KBM-7 (cell line): ENCODE results near the gene CEP131.
"Not testable (repeated sequence)": the region's sequence is repeated elsewhere in the genome, so short reads cannot be mapped to it uniquely, and the experiment has no call there.

ENCODE experiments used
- DNase-seq: peaks from one replicate; pipeline ENCODE4 v3.0.0-alpha.2; 2015
- in situ Hi-C: fragments of 300-500 bp; cut with MboI; formaldehyde crosslinking; loops from 2 replicates; pipeline ENCODE4 v1.14.3; 2020; ENCODE audit warnings: low sequenced_read_pairs, low pct_unique_long_range_greater_than_20kb, mixed read lengths

CEP131 gene

DNA sequence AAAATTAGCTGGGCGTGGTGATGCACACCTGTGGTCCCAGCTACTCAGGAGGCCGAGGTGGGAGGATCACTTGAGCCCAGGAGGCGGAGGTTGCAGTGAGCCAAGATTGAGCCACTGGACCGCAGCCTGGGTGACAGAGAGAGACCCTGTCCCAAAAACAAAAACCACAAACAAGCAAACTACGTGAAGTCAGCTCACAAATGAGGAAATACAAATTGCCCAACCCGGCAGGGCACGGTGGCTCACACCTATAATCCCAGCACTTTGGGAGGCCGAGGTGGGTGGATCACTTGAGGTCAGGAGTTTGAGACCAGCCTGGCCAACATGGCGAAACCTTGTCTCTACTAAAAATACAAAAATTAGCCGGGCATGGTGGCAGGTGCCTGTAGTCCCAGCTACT, 76.6 kb downstream of the CEP131 start:
- in situ Hi-C loops, DNase-seq: not testable (repeated sequence)

DNA sequence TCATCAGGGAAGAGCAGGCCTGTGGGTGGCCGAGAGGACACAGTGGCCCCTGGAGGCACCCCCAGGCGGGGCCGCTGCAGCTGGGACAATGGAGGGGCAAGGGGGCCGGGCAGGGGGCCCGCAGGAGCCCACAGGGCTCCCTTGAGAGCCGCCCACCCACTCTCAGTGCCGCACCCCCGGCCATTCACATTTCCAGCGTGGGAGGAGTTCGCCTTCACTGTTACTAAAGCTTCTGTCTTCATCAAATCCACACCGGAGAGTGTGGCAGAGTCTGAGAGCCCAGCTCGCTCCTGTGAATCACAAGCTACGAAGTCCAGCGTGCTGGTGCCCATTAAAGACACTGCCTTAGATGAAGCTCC, 78.4 kb downstream of the CEP131 start:
- DNase-seq = no peak
- in situ Hi-C loops = no loop called here

- no peak for DNase-seq
- in situ Hi-C loops = no loop called here
Observed at GRCh38 chr17:81143717-81144422, 78.9 kb downstream of the CEP131 start.

DNA sequence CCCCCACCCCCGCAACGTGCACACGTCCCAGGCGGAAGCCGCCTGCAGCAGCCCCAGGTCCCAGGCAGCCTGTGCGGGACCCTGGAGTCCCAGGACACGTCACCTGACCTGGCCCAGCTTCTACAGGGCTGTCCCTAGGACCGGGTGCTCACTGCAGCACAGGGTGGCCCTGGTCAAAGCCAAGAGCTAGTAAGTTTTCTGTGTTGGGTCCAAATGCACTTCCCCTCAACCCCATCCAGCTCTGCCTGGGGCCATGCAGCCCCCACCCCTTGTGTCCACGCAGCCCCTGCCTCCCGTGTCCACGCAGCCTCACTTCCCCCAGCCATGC, 79.6 kb downstream of the CEP131 start:
- no peak for DNase-seq
- in situ Hi-C loops = no loop called here

DNA sequence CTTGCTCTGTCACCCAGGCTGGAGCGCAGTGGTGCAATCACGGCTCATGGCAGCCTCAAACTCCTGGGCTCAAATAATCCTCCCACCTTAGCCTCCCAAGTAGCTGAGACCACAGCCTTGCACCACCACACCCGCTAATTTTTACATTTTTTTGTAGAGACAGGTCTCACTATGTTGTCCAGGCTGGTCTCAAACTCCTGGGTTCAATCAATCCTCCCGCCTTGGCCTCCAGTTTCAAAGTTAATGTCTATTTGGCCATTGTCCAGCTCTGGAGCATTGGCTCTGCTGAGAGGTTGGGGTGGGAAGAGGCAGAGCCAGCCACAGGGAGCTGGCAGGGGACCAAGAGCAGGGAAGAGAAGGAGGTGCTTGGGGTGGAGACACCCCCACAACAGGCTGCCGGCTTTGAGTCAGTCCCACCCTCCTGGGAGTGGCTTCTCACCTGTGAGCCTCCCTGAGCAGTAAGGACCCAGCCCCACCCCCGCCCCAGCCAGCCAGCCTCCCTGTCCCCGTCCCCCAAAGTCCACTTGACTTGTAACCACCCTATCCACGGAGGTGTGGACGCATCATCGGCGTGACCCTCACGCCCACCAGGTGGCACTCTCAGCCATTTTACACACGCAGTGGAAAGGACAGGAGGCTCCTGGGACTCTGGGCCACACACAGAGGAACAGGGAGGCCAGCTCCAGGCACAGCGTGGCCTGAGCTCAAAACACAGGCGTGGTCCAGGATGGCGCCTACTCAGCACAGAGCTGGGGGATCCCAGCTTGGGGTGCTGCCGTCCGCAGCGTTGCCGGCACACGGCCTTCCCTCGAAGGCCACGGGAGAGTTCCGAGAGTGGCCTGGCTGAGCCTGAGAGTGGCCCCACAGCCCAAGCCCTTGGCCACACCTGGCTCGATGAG, 80.2 kb downstream of the CEP131 start:
- peak; percentile 74 for DNase-seq

DNA sequence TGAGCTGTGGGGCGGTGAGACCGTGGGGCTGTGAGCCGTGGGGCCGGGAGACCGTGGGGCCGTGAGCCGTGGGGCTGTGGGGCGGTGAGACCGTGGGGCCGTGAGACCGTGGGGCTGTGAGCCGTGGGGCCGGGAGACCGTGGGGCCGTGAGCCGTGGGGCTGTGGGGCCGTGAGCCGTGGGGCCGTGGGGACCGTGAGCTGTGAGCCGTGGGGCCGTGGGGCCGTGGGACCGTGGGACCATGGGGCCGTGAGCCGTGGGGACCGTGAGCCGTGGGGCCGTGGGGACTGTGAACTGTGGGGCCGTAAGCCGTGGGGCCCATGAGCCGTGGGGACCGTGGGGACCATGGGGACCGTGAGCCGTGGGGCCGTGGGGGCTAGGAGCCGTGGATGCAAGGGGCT, 82.1 kb downstream of the CEP131 start:
- DNase-seq = no peak
- in situ Hi-C loops = no loop called here

More for the DNA sequence above, 80.2 kb downstream of the CEP131 start:
- in situ Hi-C loops = no loop called here

GRCh38 chr17:81140018-81140417, 82.7 kb downstream of the CEP131 start:
- in situ Hi-C loops = no loop called here

More at GRCh38 chr17:81140018-81140417, 82.7 kb downstream of the CEP131 start:
- no peak for DNase-seq
